DOHH2 (cell line): ENCODE measurements around the gene CXorf49.

Experiments
- H3F3A ChIP-seq: fragments of 200-600 bp; sonication (generic), shearing (Covaris generic); 2 replicates; pipeline ENCODE4 v1.6.0; 2016; ENCODE audit warnings: antibody characterized with exemption, mild to moderate bottlenecking; ENCODE audit not compliant: control insufficient read depth, insufficient read depth
- H3K27ac ChIP-seq: fragments of 200-600 bp; sonication (generic); 2 replicates; pipeline ENCODE4 v1.5.1; 2014; ENCODE audit warnings: low read depth, mild to moderate bottlenecking, low read length, moderate library complexity
- H3K27me3 ChIP-seq: fragments of 200-600 bp; sonication (generic); 2 replicates; pipeline ENCODE4 v1.6.1; 2014; ENCODE audit warnings: mild to moderate bottlenecking, low read length, mixed read lengths; ENCODE audit not compliant: control insufficient read depth
- H3K36me3 ChIP-seq: fragments of 200-600 bp; sonication (generic); 2 replicates; pipeline ENCODE4 v1.6.1; 2014; ENCODE audit warnings: mild to moderate bottlenecking, low read length, moderate library complexity, mixed read lengths; ENCODE audit not compliant: control insufficient read depth
- H3K4me1 ChIP-seq: fragments of 200-600 bp; sonication (generic); 2 replicates; pipeline ENCODE4 v1.6.1; 2014; ENCODE audit warnings: mild to moderate bottlenecking, low read length, mixed read lengths; ENCODE audit not compliant: control insufficient read depth
- H3K4me2 ChIP-seq: fragments of 200-600 bp; sonication (generic); 2 replicates; pipeline ENCODE4 v1.6.0; 2014; ENCODE audit warnings: mild to moderate bottlenecking, low read length, moderate library complexity
- H3K4me3 ChIP-seq: fragments of 200-600 bp; sonication (generic); 2 replicates; pipeline ENCODE4 v1.5.1; 2014; ENCODE audit warnings: mild to moderate bottlenecking, low read length, mixed read lengths
- H3K79me2 ChIP-seq: fragments of 200-600 bp; sonication (generic); 2 replicates; pipeline ENCODE4 v1.6.1; 2014; ENCODE audit warnings: mild to moderate bottlenecking, low read length, mixed read lengths; ENCODE audit not compliant: control insufficient read depth
- H3K9me2 ChIP-seq: fragments of 200-600 bp; sonication (generic); replicated peaks from 2 replicates; pipeline ENCODE4 v1.6.1; 2014; ENCODE audit warnings: mild to moderate bottlenecking, low read length, mixed read lengths; ENCODE audit not compliant: control insufficient read depth
- H3K9me3 ChIP-seq: fragments of 200-600 bp; sonication (generic); 2 replicates; pipeline ENCODE4 v1.6.1; 2014; ENCODE audit warnings: antibody characterized with exemption, low read length, mixed read lengths; ENCODE audit not compliant: control insufficient read depth, insufficient read depth
- H4K20me1 ChIP-seq: fragments of 200-600 bp; sonication (generic); 2 replicates; pipeline ENCODE4 v1.6.0; 2014; ENCODE audit warnings: low read depth, mild to moderate bottlenecking, antibody characterized with exemption, low read length, moderate library complexity; ENCODE audit not compliant: control insufficient read depth, insufficient read depth
- CTCF ChIP-seq: fragments of 200-600 bp; sonication (generic); IDR thresholded peaks from one replicate; pipeline ENCODE4 v1.5.1; 2014; ENCODE audit warnings: antibody characterized with exemption, mild to moderate bottlenecking, low read depth, low read length; ENCODE audit not compliant: poor library complexity, severe bottlenecking
- EZH2phosphoT487 ChIP-seq: fragments of 200-600 bp; sonication (generic); IDR thresholded peaks from 2 replicates; pipeline ENCODE4 v1.6.1; 2017; ENCODE audit warnings: borderline replicate concordance, mild to moderate bottlenecking, antibody characterized with exemption, low read length, moderate library complexity, mixed read lengths

Gene CXorf49

GRCh38 chrX:71664889-71665491 lies 53.1 kb downstream of the CXorf49 start:
- no peak overlapping the region for H3K4me2 ChIP-seq
- H3K27me3 ChIP-seq = no peaks in the 10 kb centered on the region
- no peaks in the 10 kb centered on the region for H3K36me3 ChIP-seq
- no peaks in the 10 kb centered on the region for H3F3A ChIP-seq
- TF ChIP-seq EZH2phosphoT487 = no peak
- no peak for TF ChIP-seq CTCF
- no peak overlapping the region for H3K27ac ChIP-seq
- no peaks in the 10 kb centered on the region for H4K20me1 ChIP-seq
- no peaks in the 10 kb centered on the region for H3K9me2 ChIP-seq
- H3K4me3 ChIP-seq = no peak overlapping the region
- H3K9me3 ChIP-seq = no peaks in the 10 kb centered on the region
- H3K79me2 ChIP-seq = no peaks in the 10 kb centered on the region
- H3K4me1 ChIP-seq = no peaks in the 10 kb centered on the region
